Limb (tissue), 2 donors: ENCODE results near the gene OGFOD2.

Experiments
- DNase-seq, 2 donors: peaks; one replicate each; pipeline ENCODE4 v3.0.0-alpha.2; 2016; ENCODE audit errors: extremely low spot score in 2 of 2

OGFOD2 gene

DNA sequence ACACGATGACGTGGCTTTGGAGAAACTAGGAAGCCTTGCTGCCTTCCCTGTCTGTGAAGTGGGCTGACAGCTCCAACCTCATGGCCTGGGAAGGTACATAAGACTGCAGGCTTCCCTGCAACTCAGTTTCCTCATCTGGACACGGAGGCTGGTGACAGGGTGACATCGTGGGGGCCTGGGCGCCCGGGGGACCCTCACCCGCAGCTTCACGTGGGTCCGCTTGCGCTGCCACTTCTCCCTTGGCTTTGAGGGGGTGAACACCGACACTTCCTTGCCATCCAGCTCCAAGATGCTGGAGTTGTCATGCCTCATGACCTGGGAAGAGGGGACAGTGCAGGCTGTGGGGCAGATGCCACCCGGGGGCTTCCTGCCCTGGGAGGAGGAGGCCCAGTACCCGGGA lies 13.0 kb downstream of the OGFOD2 start:
- no peak for DNase-seq

DNA sequence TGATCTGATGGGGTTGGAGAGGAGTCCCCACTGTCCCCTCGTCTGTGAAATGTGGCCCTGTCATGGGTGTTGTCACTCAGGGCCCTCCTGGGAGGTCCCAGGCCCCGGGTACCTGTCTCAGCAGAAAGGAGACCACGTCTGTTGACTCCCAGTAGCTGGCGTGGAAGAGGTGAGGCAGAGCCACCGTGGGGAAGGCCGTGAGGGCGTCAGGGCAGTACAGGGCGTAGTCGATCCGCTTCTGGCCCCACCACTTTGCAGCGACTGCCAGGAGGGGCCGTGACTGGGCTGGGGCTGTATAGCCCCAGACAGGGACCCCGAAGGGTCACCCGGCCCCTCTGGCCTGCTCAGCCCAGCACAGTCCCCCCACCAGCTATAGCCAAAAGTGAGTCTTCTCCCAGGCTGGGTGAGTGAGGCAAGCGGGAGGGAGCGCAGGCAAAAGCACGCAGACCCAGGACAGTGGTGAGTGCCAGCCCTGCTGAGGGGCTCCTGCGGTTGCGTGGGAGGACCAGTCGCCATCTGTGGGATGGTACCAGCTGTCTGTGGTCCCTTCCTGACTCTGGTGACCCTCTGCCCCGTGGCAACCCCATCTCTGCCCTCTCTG lies 13.7 kb downstream of the OGFOD2 start:
- no peak for DNase-seq

- DNase-seq, result no peak
These were observed 14.3 kb downstream of the OGFOD2 start for GRCh38 chr12:122989225-122989839.

DNA sequence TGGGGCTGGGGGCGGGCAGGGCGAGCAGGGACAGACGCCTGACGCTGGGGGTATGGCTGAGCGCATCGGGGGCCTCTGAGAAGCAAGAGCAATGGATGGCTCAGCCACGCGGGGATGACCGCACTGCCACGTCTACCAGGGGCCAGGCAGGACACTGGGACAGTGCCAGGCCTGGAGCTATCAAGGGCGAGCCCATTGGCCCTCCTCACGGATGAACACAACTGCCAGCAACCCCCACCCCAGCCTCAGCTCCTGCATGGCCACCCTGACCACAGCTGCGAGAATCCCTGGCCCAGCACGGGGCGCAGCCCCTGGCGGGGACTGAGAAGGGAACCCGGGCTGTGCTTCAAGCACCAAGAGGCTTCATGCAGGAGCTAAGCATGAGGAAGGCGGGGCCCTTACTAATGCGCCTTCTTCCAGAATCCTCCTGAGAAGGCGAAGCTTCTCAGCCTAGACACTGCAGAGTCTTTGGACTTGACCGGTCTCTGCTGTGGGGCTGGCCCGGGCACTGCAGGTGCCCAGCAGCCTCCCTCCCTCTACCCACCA lies 14.9 kb downstream of the OGFOD2 start:
- no peak for DNase-seq

GRCh38 chr12:122990561-122990960 lies 15.5 kb downstream of the OGFOD2 start:
- DNase-seq, result no peak

DNA sequence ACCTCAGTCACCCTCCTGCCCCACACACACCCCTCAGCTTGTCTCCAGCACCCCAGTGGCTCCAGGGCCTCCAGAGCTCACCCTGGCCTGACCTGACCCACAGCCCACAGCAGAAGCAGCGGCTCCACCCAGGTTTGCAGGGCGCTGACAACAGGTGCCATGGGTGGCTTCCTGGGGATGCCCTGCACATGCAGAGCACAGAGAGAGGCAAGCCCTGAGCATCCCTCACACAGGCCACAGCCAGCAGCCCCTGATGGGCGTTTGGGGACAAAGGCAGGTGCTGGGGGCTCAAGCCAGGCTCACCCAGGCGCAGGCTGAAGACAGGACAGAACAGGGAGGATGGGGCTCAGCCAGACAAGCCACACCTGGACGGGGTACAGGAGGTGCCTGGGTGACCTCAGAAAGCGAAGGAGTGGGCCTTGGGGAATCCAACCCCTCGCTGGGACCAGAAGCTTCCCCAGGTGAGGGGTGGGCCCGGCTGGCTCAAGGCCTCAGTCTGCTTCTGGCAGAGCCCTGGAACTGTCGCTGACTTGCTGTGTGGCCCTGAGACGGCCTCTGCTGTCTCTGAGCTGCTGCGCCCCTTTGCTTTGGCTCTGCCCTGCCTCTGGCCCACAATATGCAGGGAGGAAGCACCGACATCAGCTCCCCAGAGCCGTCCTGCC lies 16.0 kb downstream of the OGFOD2 start:
- DNase-seq, result no peak

DNA sequence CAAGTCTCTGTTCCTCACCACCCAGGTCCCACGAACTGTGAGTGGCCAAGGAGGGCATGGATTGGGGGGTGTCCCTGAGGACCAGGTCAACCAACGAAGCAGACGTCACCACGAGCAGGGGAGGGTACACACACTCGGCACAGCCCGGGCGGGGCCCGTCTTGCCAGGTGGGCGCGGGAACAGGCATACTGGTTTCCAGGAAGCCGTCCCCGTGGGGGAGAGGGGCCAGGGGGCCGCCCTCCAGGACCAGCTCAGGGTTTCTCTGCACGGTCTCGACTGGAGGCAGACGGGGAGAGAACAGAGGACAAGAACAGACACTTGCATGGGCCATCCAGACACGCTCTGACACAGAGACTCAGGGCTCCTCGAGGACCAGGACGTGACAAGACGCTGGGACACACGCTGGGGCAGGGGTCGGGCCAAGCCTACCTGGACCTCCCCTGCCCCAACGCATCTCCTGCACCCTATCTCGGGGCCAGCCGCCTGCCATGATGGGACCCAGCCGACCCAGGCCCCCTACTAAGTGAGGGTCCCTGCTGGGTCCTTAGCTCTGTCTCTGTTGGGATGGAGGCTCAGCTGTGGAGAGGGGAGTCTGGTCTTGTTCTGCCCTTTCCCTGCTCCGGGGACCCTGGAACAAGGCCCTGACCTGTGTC lies 16.7 kb downstream of the OGFOD2 start:
- no peak for DNase-seq

- no peak for DNase-seq
These were observed 17.3 kb downstream of the OGFOD2 start for GRCh38 chr12:122992386-122992785.

- DNase-seq, result peak in 1 of 2 donors; percentile 17
These were observed 19.2 kb downstream of the OGFOD2 start for GRCh38 chr12:122994140-122994675.

GRCh38 chr12:122994781-122995502 lies 19.9 kb downstream of the OGFOD2 start:
- no peak for DNase-seq

- no peak for DNase-seq
These were observed 20.6 kb downstream of the OGFOD2 start for GRCh38 chr12:122995503-122996187.

DNA sequence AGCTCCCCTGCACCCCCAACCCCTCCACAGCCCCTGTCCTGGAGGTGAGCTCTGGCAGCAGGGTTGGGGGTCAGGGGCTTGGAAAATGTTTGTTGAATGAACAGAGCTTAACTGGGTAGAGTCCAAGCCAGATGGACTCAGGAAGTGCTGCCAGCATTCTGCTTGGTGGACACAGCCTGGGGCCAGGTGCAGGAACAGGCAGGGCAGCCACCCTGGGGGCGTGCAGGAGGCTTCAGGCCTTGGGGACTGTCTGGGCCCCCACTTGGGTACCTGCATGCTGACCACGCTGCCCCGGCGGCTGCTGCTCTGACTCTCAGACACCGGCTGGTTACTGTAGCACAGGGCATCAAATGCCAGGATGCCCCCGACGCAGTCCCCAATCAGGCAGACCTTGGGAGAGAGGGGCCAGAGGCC lies 21.2 kb downstream of the OGFOD2 start:
- no peak for DNase-seq

DNA sequence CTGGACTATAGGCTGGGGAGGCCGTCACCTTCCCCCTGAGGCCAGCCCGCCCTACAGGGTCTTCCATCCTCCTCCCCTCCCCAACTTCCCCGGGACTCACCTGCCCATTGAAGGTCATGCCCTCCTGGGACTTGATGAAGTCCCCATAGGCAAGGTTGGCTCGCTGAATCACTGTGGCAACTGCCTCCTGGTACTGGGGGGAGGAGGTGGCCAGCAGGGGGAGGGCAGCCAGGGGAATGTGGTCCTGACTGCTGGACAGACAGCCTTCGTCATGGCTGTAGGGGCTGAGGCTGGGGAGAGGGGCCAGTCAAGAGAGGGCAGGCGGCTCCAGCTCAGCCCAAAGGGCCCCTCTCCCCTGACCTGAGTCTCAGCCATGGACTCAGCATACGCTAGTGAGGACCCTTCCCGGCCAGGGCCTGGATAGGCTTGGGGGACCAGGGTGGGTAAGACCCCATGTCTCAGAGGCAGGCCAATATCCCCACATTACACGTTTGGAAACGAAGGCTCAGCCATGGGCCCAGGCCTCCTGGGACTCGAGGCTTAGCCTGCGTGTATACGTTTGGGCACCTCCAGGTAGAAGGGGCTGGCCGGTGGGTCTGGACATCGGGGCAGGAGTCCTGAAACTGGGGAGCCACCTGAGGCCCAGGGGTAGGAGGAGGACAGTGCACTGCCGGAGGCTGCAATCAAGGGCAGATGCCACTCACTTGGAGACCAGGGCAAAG lies 21.7 kb downstream of the OGFOD2 start:
- DNase-seq, result no peak

DNA sequence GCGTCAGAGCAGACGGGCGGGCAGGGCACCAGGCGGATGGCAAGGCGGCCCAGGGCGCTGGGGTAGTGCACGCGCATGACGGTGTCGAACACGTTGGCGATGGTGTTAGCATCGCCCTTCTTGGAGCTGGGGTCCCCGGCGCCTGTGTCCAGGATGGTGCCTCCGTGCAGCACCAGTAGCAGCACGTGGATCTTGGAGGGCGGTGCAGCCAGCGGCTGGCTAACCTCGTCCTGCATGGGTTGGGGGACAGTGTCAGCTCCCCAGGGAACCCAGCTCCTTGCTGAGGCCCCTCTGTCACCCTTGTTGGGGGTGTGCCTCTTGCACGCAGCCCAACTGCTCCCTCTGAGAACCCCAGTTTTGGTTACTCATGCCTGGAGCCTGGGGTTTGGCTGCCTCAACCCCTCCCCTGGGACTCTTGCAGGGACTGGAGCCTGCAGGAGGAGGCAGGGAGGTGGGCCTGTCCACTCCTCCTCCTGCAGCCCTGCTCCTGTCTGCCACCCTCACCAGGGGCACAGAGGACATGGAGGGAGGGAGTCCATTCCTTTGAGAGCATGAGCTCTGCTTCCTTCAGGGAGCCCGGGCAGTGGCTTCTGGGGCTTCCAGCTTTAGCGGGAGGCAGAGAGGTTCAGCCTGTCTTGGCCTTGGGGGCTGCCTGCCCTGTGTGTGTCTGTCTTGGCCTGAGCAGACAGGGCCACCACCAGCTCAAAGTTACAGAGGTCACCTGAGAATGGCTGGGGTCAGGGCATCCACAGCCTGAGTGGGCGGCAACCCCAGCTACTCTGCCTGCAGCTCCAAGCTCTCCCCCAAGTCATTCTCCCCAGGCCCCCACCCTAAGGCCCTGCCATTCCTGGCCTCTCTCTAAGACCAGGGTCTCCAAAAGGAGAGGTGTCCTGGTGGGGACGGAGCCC lies 22.6 kb downstream of the OGFOD2 start:
- DNase-seq, result no peak

GRCh38 chr12:122998316-122998715 lies 23.3 kb downstream of the OGFOD2 start:
- DNase-seq, result no peak

- no peak for DNase-seq
These were observed 24.3 kb downstream of the OGFOD2 start for GRCh38 chr12:122999196-122999946.

DNA sequence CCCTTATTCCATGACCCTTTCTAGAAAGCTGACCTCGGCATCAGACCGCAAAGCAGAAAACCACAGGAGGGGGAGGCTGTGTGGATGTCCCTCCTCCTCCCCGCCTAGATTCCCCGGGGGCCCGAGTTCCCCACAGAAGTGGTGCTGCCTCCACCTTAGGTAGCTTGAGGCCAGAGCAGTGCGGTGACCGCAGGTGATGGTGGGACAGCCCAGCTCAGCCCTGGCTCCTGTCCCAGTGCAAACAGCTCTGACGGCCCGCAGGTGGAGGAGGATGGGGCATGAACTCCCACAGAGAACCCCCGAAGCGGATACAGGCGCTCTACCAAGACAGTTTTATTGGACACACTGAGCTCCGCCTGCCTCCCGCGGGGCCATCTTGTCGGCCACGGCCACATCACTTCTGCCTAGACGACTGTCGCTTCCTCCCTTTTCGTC lies 25.0 kb downstream of the OGFOD2 start:
- DNase-seq, result no peak

DNA sequence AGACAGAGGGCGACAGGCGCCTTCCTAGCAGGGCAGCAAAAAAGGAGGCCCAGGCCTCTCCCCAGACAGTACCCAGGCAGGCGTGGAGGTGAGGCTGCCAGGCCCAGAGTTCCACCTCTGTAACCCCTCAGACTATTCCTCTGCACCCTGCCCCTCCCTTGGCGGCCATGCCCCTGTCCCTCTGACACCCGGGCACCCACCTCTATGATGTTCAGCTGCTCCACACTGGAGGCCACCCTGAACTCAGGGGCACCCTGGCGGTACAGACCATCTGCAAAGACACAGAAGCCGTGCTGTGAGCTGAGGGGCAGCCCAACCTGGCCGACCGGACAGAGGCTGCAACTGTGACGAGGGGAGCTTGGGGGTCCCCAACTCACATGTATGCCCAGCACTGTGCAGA lies 25.5 kb downstream of the OGFOD2 start:
- DNase-seq, result no peak
